ENCODE data around the gene BCL2. TPM values are rescaled to one million over a fixed set of nuclear protein-coding genes. Genes with fewer than 3 reads are reported as not detected.

The BCL2 gene
- total RNA-seq, 1 experiment from 2014 or later = 2.5 TPM

DNA sequence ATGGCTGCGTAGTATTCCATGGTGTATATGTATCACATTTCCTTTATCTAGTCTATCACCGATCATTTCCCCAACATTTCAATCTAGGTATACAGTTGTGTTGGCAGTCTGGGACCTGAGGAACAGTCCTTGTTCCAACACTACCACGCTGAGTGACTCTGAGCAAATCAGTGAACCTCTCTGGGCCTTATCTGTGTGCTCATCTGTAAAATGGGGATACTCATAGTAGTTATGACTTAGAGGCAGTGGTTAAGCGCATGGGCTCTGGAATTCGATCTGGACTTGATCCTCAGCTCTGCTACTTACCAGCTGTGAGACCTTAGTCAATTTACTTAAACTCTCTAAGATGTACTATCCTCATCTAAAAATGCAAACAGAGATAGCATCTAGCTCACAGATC, 85.1 kb downstream of the BCL2 start:
- BruUV-seq (replicated peaks) = no TSS peak
- H3K79me2 ChIP-seq (ENCODE audit: insufficient read depth, low read length) = no peaks in the 10 kb centered on the region
- H3K4me3 ChIP-seq (replicated peaks in 1 of 2; ENCODE audit: low read depth in 1 of 2, low read length in 2 of 2) = no peak overlapping the region
- H3K27ac ChIP-seq (ENCODE audit: low read depth, low read length) = no peak overlapping the region
- H3K36me3 ChIP-seq (ENCODE audit: control insufficient read depth in 1 of 2, insufficient read depth in 2 of 2, low read length in 2 of 2) = no peaks in the 10 kb centered on the region
- no peaks in the 10 kb centered on the region for H3K27me3 ChIP-seq (ENCODE audit: insufficient read depth, low read length)
- no peaks in the 10 kb centered on the region for H4K20me1 ChIP-seq (ENCODE audit: insufficient read depth)
- no peaks in the 10 kb centered on the region for H3K9me2 ChIP-seq (ENCODE audit: insufficient read depth)
- no peaks in the 10 kb centered on the region for H3K9me3 ChIP-seq (ENCODE audit: control insufficient read depth in 1 of 2, insufficient read depth in 1 of 2, low read depth in 1 of 2, low read length in 2 of 2)
- H3K9ac ChIP-seq (ENCODE audit: low read length) = no peak overlapping the region
- H3K4me1 ChIP-seq (ENCODE audit: control insufficient read depth in 1 of 2, insufficient read depth in 2 of 2, low read length in 2 of 2) = peaks cover 13 to 18% of the 10 kb centered on the region in 2 experiments
- ATAC-seq (no peak), DNase-seq (ENCODE audit: low read depth, low spot score) (no peak)
- no peak overlapping the region for H2AFZ ChIP-seq (ENCODE audit: low read depth, low read length, poor library complexity, severe bottlenecking)
- TF ChIP-seq ZNF274 (IDR thresholded peaks at IDR 0.05; ENCODE audit: low read depth, low read length) (no peak), CBX3 (IDR thresholded peaks at IDR 0.05; ENCODE audit: low read depth) (no peak), EZH2phosphoT487 (IDR thresholded peaks at IDR 0.05; ENCODE audit: borderline replicate concordance) (no peak), YY1 (IDR thresholded peaks at IDR 0.05; ENCODE audit: extremely low read depth, insufficient replicate concordance, low read depth, low read length) (no peak), SIN3A (IDR thresholded peaks at IDR 0.05; ENCODE audit: low read depth) (no peak), FOSL1 (IDR thresholded peaks at IDR 0.05; ENCODE audit: low read depth) (no peak), ELF1 (IDR thresholded peaks at IDR 0.05; ENCODE audit: borderline replicate concordance, low read depth) (no peak), RAD21 (IDR thresholded peaks at IDR 0.05; ENCODE audit: low read depth) (no peak), TCF7L2 (IDR thresholded peaks at IDR 0.05; ENCODE audit: borderline replicate concordance, extremely low read depth, insufficient read depth, insufficient read length) (no peak), EZH2 (IDR thresholded peaks at IDR 0.05) (no peak), SP1 (IDR thresholded peaks at IDR 0.05; ENCODE audit: low read depth) (no peak), POLR2AphosphoS5 (IDR thresholded peaks at IDR 0.05; ENCODE audit: low read depth, low read length) (no peak), CEBPB (IDR thresholded peaks at IDR 0.05; ENCODE audit: low read depth) (no peak), EGR1 (IDR thresholded peaks at IDR 0.05; ENCODE audit: low read depth) (no peak)
- TF ChIP-seq, protein P1, sequence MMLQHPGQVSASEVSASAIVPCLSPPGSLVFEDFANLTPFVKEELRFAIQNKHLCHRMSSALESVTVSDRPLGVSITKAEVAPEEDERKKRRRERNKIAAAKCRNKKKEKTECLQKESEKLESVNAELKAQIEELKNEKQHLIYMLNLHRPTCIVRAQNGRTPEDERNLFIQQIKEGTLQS (IDR thresholded peaks at IDR 0.05) = no peak
- TF ChIP-seq, protein P2, sequence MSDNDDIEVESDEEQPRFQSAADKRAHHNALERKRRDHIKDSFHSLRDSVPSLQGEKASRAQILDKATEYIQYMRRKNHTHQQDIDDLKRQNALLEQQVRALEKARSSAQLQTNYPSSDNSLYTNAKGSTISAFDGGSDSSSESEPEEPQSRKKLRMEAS (IDR thresholded peaks at IDR 0.05) = no peak
- TF ChIP-seq, protein P3, sequence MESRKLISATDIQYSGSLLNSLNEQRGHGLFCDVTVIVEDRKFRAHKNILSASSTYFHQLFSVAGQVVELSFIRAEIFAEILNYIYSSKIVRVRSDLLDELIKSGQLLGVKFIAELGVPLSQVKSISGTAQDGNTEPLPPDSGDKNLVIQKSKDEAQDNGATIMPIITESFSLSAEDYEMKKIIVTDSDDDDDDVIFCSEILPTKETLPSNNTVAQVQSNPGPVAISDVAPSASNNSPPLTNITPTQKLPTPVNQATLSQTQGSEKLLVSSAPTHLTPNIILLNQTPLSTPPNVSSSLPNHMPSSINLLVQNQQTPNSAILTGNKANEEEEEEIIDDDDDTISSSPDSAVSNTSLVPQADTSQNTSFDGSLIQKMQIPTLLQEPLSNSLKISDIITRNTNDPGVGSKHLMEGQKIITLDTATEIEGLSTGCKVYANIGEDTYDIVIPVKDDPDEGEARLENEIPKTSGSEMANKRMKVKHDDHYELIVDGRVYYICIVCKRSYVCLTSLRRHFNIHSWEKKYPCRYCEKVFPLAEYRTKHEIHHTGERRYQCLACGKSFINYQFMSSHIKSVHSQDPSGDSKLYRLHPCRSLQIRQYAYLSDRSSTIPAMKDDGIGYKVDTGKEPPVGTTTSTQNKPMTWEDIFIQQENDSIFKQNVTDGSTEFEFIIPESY (IDR thresholded peaks at IDR 0.05; ENCODE audit: extremely low read depth, insufficient replicate concordance, low read length) = no peak
- TF ChIP-seq, protein P4, sequence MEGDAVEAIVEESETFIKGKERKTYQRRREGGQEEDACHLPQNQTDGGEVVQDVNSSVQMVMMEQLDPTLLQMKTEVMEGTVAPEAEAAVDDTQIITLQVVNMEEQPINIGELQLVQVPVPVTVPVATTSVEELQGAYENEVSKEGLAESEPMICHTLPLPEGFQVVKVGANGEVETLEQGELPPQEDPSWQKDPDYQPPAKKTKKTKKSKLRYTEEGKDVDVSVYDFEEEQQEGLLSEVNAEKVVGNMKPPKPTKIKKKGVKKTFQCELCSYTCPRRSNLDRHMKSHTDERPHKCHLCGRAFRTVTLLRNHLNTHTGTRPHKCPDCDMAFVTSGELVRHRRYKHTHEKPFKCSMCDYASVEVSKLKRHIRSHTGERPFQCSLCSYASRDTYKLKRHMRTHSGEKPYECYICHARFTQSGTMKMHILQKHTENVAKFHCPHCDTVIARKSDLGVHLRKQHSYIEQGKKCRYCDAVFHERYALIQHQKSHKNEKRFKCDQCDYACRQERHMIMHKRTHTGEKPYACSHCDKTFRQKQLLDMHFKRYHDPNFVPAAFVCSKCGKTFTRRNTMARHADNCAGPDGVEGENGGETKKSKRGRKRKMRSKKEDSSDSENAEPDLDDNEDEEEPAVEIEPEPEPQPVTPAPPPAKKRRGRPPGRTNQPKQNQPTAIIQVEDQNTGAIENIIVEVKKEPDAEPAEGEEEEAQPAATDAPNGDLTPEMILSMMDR (IDR thresholded peaks at IDR 0.05 in 2 of 3, conservative IDR thresholded peaks at IDR 0.05 in 1 of 3; ENCODE audit: borderline replicate concordance in 1 of 3, insufficient read depth in 1 of 3, low read depth in 2 of 3, low read length in 2 of 3) = no peak
- CTCF ChIA-PET = no interaction called here
- intact Hi-C loops (cut with micrococcal nuclease) = no loop called here
- H3K4me2 ChIP-seq (ENCODE audit: low read length) = no peak overlapping the region
- RAD21 ChIA-PET (ENCODE audit: low non-redundant PET in 1 of 2, low total read pairs in 2 of 2, uncharacterized antibody in 2 of 2, unreplicated experiment in 2 of 2) = no interaction called here
- POLR2A ChIA-PET = no interaction called here
